Activated CD8-positive, alpha-beta memory T cell treated with anti-CD3 and anti-CD28 coated beads, Interleukin-2, amount 50 U/mL, for 48 hours (primary cell): Measurements from ENCODE around the gene UBE2J1.
"Not testable (repeated sequence)": the region's sequence is repeated elsewhere in the genome, so short reads cannot be mapped to it uniquely, and the experiment has no call there.

Experiments used
- DNase-seq: peaks from one replicate; pipeline ENCODE4 v3.0.0-alpha.2; 2020

The UBE2J1 gene

DNA sequence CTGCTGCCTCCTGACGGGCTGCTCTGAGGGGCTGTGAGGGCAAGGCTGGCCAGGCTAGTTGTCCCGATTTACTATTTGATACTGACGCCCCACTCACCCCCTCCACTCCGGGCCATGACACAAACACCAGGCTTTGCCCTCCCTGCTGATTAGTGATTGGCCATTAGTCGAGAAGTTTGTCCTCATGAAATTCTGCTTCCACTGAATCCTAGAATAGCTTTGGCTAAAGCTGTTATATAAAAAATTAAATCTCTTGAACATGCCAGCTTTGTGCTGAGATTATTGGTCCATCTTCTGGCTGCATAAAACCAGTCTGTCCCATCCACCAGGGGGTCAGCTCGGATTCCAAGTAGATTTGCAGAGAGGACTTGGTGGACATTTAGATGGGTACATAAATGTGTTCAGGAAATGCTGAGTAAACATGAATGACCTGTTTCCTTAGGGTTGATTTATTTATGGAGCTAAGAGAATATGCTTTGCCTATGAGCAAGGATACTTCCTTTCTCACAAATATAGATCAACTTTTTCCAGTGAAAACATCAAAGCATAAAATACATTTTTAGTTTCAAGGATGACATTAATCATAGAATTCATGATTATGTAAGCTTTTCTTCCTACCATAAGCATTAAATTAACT, 37.2 kb downstream of the UBE2J1 start, which contains the start of gene GABRR2:
TSS of gene GABRR2 (minus strand) at position 51 of the 637 bp plus-strand sequence. CDS start 134 bp downstream, outside the sequence.
- no peak for DNase-seq

- DNase-seq: no peak
These were observed 37.8 kb downstream of the UBE2J1 start for GRCh38 chr6:89314692-89315091.

GRCh38 chr6:89313006-89313405, 39.5 kb downstream of the UBE2J1 start:
- DNase-seq: no peak

GRCh38 chr6:89311853-89312531, 40.5 kb downstream of the UBE2J1 start:
- DNase-seq: no peak

- no peak for DNase-seq
These were observed 41.0 kb downstream of the UBE2J1 start for GRCh38 chr6:89311530-89311852.

DNA sequence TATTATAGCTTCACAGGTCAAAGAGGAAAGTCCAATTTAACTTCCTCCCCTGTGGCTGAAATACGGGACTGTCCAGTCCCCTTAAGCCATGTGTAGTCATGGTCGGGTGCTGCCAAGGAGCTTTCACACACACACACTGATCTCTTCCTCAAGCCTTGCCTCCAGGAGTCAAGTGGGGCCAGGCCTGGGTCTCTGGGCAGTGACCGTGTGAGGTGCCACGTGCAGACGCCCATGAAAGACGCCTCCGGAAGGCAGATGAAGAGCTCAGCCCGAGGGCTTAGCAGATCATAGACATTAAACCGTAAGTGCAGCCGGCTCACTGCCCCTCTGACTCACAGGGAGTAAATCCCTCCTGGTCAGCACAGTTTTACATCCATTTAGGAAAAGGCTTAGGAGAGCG, 41.6 kb downstream of the UBE2J1 start:
- DNase-seq: no peak

GRCh38 chr6:89308525-89309395, 43.8 kb downstream of the UBE2J1 start:
- no peak for DNase-seq

- not testable (repeated sequence) for DNase-seq
These were observed 48.0 kb downstream of the UBE2J1 start for GRCh38 chr6:89304517-89304916.

GRCh38 chr6:89302936-89303335, 49.6 kb downstream of the UBE2J1 start:
- no peak for DNase-seq

GRCh38 chr6:89302195-89302770, 50.2 kb downstream of the UBE2J1 start:
- no peak for DNase-seq

DNA sequence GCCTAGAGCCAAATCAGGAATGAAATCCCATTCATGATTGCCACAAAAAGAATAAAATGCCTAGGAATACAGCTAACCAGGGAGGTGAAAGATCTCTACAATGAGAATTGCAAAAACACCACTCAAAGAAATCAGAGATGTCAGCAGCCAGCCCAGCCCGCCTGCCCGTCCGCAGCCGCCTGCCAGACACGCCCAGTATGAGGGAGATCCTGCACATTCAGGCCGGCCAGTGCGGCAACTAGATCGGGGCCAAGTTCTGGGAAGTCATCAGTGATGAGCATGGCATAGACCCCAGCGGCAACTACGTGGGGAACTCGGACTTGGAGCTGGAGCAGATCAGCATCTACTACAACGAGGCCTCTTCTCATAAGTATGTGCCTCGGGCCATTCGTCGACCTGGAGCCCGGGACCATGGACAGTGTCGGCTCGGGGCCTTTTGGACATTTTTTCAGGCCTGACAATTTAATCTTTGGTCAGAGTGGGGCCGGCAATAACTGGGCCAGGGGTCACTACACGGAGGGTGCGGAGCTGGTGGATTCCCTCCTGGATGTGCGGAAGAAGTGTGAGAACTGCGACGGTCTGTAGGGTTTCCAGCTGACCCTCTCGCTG, 50.8 kb downstream of the UBE2J1 start:
- no peak for DNase-seq

- DNase-seq: no peak
These were observed 53.1 kb downstream of the UBE2J1 start for GRCh38 chr6:89299466-89299850.

DNA sequence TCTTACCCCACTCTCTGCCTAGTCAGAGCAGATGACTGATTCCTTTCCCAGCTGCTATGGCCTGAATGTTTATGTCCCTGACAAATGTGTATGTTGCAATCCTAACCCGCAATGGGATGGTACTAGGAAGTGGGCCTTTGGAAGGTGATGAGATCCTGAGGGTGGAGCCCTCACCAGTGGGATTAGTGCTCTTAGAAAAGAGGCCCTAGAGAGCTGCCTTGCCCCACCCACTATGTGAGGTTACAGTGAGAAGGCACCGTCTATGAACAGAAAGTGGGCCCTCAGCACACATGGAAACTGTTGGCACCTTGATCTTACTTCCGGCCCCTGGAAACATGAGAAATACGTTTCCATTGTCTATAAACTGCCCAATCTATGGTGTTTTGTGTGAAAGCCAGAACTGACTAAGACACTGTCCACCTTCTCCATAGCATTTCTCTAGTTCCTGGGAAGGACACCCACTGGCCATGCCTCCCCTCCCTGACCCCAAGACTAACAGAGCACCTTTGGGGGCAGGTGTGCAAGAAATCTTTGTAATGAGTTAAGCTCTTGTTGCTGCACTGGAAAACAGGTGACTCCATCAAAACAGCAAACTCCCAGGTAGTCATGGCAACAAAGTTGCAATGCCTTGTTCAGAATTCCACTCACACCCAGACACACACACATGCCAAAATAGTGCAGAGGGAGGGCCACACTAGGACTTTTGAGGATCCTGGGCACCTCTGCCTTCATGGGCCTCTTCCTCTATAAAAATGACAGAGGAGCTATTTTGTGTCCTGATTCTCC, 53.6 kb downstream of the UBE2J1 start:
- DNase-seq: no peak

GRCh38 chr6:89297695-89298351, 54.7 kb downstream of the UBE2J1 start:
- no peak for DNase-seq

- no peak for DNase-seq
These were observed 56.5 kb downstream of the UBE2J1 start for GRCh38 chr6:89295981-89296380.

GRCh38 chr6:89295116-89295515, 57.4 kb downstream of the UBE2J1 start:
- not testable (repeated sequence) for DNase-seq

DNA sequence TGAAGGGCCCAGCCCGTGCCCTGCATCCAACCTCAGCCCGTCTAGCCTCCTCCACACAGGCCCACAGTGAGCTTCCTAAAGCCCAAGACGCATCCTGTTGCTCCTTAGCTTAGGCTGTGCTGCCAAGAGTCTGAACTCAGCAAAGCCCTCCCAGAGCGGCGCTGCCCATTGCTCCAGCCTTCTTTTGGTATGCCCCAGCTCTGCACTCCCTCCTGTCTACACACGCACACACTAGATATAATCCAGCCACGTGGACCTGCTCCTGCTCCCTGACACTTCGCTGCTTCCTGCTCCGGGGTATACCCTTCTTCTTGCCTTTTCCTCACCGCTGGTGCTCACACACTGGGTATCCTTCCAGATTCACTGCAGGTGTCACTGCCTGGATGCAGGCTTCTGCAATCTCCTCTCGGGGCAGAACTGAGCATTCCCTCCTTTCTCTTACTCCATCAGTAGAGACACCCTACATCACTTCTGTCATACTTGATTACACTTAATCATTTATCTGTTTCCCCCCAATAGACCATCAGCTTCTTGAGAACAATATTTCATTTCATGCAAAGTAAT, 61.2 kb downstream of the UBE2J1 start:
- no peak for DNase-seq

- DNase-seq: no peak
These were observed 61.9 kb downstream of the UBE2J1 start for GRCh38 chr6:89290401-89291155.

DNA sequence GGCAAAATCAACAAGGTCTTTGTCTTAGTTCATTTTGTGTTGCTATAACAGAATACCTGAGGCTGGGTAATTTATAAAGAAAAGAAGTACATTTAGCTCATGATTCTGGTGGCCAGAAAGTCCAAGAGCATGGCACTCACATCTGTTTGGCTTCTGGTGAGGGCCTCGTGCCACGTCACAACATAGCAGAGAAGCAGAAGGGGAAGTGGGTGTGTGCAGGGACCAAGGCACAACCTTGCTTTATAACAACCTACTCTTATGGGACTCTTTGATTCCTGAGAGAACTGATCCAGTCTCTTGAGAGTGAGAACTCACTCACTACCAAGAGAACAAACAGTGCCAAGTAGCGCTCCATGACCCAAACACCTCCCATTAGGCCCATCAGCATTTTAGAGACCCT, 62.8 kb downstream of the UBE2J1 start:
- DNase-seq: no peak

- DNase-seq: no peak
These were observed 65.0 kb downstream of the UBE2J1 start for GRCh38 chr6:89287351-89288028.
